Osteoblast (primary cell): ENCODE data around the gene SHISA7. TPM values are rescaled to one million over a fixed set of nuclear protein-coding genes. Genes with fewer than 3 reads are reported as not detected.
"Not testable (repeated sequence)": the region's sequence is repeated elsewhere in the genome, so short reads cannot be mapped to it uniquely, and the experiment has no call there.

Experiments used
- DNase-seq: peaks from one replicate; pipeline ENCODE4 v3.0.0; 2011; ENCODE audit warnings: low spot score, mixed read lengths; ENCODE audit not compliant: insufficient read length; ENCODE audit errors: missing footprints
- H2AFZ ChIP-seq: 2 replicates; pipeline ENCODE4 v1.6.0; 2011; ENCODE audit warnings: mild to moderate bottlenecking, low read length
- H3K27ac ChIP-seq: 2 replicates; pipeline ENCODE4 v1.5.1; 2011; ENCODE audit warnings: mild to moderate bottlenecking, low read depth, low read length, moderate library complexity
- H3K27me3 ChIP-seq: 2 replicates; pipeline ENCODE4 v1.6.0; 2012; ENCODE audit warnings: mild to moderate bottlenecking, control low read depth, inconsistent platforms, low read length, moderate library complexity; ENCODE audit not compliant: insufficient read depth
- H3K36me3 ChIP-seq: 2 replicates; pipeline ENCODE4 v1.5.1; 2011; ENCODE audit warnings: mild to moderate bottlenecking, low read length, control low read depth, moderate library complexity; ENCODE audit not compliant: insufficient read depth
- H3K4me1 ChIP-seq: 2 replicates; pipeline ENCODE4 v1.5.1; 2011; ENCODE audit warnings: mild to moderate bottlenecking, low read length, control low read depth, moderate library complexity; ENCODE audit not compliant: insufficient read depth
- H3K4me2 ChIP-seq: 2 replicates; pipeline ENCODE4 v1.6.0; 2011; ENCODE audit warnings: mild to moderate bottlenecking, low read length; ENCODE audit not compliant: insufficient read depth
- H3K4me3 ChIP-seq: fragments of 200-600 bp; sonication (generic); 3 replicates; pipeline ENCODE4 v1.5.1; 2012; ENCODE audit warnings: mild to moderate bottlenecking, low read length, inconsistent platforms; ENCODE audit not compliant: insufficient read depth
- H3K79me2 ChIP-seq: 2 replicates; pipeline ENCODE4 v1.6.0; 2012; ENCODE audit warnings: mild to moderate bottlenecking, low read length, control low read depth, inconsistent platforms; ENCODE audit not compliant: insufficient read depth
- H3K9me3 ChIP-seq: 2 replicates; pipeline ENCODE4 v1.5.1; 2011; ENCODE audit warnings: low read depth, low read length, control low read depth
- H4K20me1 ChIP-seq: 2 replicates; pipeline ENCODE4 v1.6.0; 2012; ENCODE audit warnings: mild to moderate bottlenecking, low read length, control low read depth; ENCODE audit not compliant: insufficient read depth
- total RNA-seq: library from RNA; depleted of rRNA; stranded (reverse); fragments of >200 nt; gene quantifications from 2 replicates; pipeline ENCODE4 v1.2.3, GENCODE V29; 2012
- TF ChIP-seq, protein P1 (sequence below): IDR thresholded peaks from 2 replicates; pipeline ENCODE4 v1.5.1; 2011; ENCODE audit warnings: mild to moderate bottlenecking, low read depth, low read length, moderate library complexity; ENCODE audit errors: extremely low read depth

The SHISA7 gene
- total RNA-seq, 1 donor, result not detected

- Histone ChIP-seq H3K4me2 (no peak overlapping the region), H2AFZ (no peak overlapping the region), H3K36me3 (no peaks in the 10 kb centered on the region), H3K27me3 (peaks cover 4% of the 10 kb centered on the region), H3K9me3 (no peaks in the 10 kb centered on the region), H4K20me1 (no peaks in the 10 kb centered on the region), H3K27ac (no peak overlapping the region), H3K79me2 (no peaks in the 10 kb centered on the region), H3K4me3 (no peak overlapping the region), H3K4me1 (no peaks in the 10 kb centered on the region)
- DNase-seq, result no peak
- TF ChIP-seq, protein P1, sequence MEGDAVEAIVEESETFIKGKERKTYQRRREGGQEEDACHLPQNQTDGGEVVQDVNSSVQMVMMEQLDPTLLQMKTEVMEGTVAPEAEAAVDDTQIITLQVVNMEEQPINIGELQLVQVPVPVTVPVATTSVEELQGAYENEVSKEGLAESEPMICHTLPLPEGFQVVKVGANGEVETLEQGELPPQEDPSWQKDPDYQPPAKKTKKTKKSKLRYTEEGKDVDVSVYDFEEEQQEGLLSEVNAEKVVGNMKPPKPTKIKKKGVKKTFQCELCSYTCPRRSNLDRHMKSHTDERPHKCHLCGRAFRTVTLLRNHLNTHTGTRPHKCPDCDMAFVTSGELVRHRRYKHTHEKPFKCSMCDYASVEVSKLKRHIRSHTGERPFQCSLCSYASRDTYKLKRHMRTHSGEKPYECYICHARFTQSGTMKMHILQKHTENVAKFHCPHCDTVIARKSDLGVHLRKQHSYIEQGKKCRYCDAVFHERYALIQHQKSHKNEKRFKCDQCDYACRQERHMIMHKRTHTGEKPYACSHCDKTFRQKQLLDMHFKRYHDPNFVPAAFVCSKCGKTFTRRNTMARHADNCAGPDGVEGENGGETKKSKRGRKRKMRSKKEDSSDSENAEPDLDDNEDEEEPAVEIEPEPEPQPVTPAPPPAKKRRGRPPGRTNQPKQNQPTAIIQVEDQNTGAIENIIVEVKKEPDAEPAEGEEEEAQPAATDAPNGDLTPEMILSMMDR, result no peak
Measured at GRCh38 chr19:55424518-55424917, 18.6 kb downstream of the SHISA7 start.

DNA sequence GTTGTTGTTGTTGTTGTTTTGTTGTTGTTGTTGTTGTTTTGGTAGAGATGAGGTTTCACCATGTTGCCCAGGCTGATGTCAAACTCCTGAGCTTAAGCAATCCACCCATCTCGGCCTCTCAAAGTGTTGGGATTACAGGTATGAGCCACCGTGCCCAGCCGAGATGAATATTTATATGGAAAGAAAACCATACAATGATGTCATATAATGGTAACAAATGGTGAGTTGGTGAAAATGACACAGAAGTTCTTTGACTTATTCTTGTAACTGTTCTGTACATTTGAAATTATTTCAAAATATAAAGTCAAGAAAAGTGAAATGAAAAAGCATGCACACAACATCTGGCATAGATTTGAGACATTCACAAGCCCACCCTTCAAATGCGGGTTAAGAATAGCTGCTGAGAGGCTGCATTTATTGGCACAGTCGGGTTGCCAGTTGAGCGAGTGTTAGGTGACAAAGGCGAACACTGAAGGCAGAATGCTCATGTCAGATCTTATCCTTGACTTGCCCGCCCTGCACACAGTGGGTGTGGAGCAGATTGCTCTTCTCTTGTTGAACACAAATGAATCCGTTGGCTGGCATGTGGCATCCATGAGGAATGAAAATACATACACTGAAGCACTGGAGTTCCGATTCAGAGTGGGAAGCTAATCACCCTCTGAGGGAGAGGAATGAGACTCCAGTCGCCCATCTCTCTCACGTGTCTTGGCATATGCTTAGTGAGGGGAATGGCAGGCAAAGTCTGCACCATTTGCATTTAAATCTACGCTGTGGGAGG lies 19.7 kb downstream of the SHISA7 start:
- H3K4me2 ChIP-seq, result no peak overlapping the region
- H3K27me3 ChIP-seq, result peaks cover 7% of the 10 kb centered on the region
- no peak overlapping the region for H2AFZ ChIP-seq
- TF ChIP-seq, protein P1, result no peak
- no peaks in the 10 kb centered on the region for H3K4me1 ChIP-seq
- DNase-seq, result peak; percentile 21
- H3K9me3 ChIP-seq, result no peaks in the 10 kb centered on the region
- H3K27ac ChIP-seq, result no peak overlapping the region
- H3K36me3 ChIP-seq, result no peaks in the 10 kb centered on the region
- H3K4me3 ChIP-seq, result no peak overlapping the region
- H4K20me1 ChIP-seq, result no peaks in the 10 kb centered on the region
- H3K79me2 ChIP-seq, result no peaks in the 10 kb centered on the region

DNA sequence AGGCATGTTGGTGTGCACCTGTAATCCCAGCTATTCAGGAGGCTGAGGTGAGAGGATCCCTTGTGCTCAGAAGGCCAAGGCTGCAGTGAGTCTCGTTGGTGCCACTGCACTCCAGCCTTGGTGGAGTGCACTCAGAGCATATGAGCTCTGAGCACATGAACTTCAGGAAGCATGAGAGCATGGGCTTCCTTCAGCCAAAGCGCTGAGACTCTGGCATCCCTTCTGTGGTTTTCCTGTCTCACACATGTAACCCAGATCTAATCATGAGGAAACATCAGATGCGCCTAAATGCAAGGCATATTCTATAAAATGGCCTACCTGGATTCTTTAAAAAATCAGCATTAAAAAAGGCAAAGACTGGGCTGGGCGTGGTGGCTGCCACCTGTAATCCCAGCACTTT lies 21.8 kb downstream of the SHISA7 start:
- H3K4me2 ChIP-seq, DNase-seq, H3K4me1 ChIP-seq, H2AFZ ChIP-seq, H3K79me2 ChIP-seq, H3K9me3 ChIP-seq, H3K27ac ChIP-seq, H3K27me3 ChIP-seq, H4K20me1 ChIP-seq, H3K36me3 ChIP-seq, H3K4me3 ChIP-seq: not testable (repeated sequence)

GRCh38 chr19:55419624-55420236 lies 23.4 kb downstream of the SHISA7 start:
- no peaks in the 10 kb centered on the region for H3K9me3 ChIP-seq
- no peaks in the 10 kb centered on the region for H4K20me1 ChIP-seq
- H3K4me1 ChIP-seq, result no peaks in the 10 kb centered on the region
- no peak overlapping the region for H2AFZ ChIP-seq
- H3K4me2 ChIP-seq, result no peak overlapping the region
- TF ChIP-seq, protein P1, result no peak
- peaks cover 7% of the 10 kb centered on the region for H3K27me3 ChIP-seq
- H3K36me3 ChIP-seq, result no peaks in the 10 kb centered on the region
- DNase-seq, result no peak
- no peak overlapping the region for H3K27ac ChIP-seq
- no peaks in the 10 kb centered on the region for H3K79me2 ChIP-seq
- H3K4me3 ChIP-seq, result no peak overlapping the region
